HG03045 (cell line): ENCODE data around the gene COMP.

ENCODE experiments used
- ATAC-seq: cut with Tn5 transposase; IDR thresholded peaks from one replicate; pipeline ENCODE4 v1.9.1; 2021; ENCODE audit warnings: mild to moderate bottlenecking, moderate library complexity; ENCODE audit not compliant: unreplicated experiment

COMP gene

DNA sequence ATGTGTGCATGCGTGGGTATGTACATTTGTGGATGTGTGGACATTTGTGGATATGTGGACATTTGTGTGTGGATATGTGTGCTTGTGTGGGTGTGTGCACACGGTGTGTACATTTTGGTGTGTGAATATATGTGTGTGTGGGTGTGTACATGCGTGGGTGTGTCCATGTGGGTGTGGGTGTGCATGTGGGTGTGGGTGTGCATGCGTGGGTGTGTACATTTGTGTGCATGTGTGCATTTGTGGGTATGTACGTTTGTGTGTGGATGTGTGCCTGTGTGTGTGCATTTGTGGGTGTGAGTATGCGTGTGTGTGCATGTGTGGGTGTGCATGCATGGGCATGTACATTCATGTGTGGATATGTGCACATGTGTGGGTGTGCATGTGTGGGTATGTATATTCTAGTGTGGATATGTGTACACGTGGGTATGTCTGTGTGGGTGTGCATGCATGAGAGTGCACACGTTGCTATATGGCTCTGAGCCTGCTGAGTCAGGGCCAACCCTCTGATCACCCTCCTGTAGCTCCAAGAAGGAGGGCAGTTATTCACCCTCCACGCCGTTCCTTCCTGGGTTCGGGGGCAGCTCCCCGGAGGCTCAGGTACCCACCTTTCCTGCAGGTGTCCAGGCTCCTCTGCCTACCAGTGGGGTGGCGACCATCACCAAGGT is 20.3 kb downstream of the COMP start:
- no peak for ATAC-seq

GRCh38 chr19:18769989-18770528 is 21.0 kb downstream of the COMP start:
- ATAC-seq = no peak

DNA sequence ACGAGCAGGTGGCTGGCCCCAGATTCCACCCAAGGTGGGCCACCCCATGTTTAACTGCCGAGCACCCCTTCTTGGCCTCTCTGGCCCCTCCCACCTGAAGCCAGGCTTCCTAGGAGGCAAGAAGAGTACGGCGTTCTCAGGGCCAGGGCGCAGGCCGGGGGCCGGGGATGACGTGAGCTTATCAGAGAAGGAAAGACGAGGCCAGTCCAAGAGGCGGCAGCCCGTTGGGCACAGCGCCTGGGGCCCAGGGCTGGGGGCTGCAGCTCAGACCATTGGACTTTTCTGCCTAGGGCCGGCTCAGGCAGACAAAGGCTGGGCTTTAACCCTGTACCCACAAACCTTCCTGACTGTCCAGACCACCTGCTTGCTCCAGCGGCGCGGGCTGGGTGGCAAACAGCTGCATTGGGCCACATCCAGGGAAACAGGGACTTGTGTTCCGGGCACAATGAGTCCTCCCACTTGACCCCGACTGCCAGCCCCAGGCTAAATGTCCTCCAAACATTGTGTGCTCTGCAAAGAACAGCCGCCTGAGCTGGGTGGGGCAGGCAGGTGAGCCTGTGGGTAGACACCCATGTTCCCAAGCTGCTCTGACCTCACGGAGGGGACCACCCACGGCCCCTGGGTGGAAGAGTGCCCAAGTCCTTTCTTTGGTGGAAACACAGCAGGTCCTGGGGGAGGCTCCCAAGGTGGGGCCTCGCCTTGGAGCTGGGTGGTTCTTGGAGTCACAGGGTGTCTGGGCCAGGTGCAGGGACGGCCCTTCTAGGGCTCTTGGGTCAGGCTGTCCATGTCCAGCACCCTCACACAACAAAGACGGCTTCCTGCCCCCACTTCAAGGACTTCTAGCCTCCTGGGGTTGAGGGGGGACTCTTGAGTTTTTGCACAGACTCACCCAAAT is 21.9 kb downstream of the COMP start:
- no peak for ATAC-seq

DNA sequence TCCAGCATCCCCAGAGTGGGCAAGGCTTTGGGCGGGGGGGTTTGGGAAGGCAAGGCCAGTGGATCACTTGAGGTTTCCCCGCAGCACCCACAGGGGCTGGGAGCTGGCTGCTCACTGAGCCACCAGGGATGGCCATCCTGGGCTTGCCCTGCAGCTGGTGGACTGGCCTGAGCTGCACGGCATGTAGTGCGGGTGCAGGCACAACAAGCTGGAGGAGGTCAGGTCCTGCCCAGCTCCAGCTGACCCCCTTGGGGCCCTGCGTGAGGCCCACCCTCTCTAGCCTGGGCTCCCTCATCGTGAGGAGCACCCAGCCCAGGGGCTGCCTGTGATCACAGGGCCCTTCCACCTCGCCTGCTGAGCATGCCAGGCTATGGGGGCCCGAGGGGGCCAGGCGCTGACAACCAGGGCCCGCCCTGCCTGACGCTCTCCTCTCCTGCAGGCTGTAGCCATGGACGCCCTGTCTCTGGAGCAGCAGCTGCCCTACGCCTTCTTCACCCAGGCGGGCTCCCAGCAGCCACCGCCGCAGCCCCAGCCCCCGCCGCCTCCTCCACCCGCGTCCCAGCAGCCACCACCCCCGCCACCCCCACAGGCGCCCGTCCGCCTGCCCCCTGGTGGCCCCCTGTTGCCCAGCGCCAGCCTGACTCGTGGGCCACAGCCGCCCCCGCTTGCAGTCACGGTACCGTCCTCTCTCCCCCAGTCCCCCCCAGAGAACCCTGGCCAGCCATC is 22.9 kb downstream of the COMP start:
- ATAC-seq = no peak

DNA sequence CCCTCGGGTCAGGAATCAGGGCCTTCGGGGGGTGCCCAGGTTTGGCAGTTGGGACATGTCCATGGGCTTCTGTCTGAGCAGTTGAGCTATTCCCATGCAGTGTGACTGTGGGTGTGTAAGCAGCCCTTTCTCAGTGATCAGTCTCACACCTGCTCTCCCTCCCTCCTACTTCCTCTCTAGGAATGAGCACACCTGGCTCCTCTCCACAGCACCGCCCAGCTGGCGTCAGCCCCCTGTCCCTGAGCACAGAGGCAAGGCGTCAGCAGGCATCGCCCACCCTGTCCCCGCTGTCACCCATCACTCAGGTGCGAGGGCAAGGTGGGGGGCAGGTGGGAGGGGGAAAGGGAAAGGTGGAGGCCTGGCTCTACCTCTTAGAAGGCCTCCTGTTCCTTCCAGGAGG is 25.9 kb downstream of the COMP start:
- ATAC-seq = no peak

- ATAC-seq = no peak
Observed at GRCh38 chr19:18764591-18765051, 26.5 kb downstream of the COMP start.

DNA sequence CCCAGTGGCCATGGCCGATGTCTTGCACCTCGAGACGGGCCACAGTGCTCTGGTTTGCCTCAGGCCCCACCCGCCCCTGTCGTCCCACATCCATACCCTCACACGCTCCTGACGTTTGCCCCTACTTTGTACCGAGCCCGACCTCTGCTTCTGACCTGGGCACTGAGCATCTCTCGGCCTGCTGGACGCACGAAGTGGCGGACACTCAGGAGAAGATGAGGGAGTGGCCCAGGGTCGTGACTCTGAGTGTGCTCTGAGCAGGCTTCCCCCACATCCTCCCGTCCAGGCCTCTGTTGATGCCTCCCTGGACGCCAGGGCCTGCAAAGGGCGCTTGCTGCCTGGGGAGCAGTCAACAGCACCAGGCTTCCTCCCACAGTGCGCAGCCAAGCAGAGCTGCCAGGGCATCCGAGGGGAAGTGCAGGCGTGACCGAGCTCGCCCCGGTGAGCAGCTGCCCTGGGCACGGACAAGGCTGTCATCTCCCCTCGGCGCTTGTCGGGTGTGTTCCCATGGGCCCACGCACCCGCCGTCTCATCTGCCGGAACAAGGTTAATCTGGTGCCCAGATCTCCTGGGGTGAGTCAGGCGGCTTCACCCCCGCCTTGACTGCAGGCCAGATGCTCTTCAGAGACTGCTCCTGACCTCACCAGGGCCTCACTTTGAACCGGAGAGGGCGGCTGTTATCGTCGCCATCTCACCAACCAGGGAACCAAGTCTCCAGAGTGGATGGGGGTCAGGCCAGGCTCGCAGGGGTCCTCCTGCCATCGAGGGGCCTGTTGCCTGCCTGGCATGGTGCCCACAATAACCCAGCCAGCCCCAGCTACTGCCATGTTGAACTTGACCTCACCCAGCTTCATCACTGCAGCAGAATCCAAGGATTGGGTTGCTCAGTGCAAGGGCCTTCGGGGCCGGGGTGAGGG is 27.2 kb downstream of the COMP start:
- ATAC-seq = no peak

- ATAC-seq = no peak
Observed at GRCh38 chr19:18762125-18763023, 28.7 kb downstream of the COMP start.

- ATAC-seq = no peak
Observed at GRCh38 chr19:18761531-18762110, 29.5 kb downstream of the COMP start.

GRCh38 chr19:18760440-18761383 is 30.4 kb downstream of the COMP start:
- no peak for ATAC-seq

- ATAC-seq = no peak
Observed at GRCh38 chr19:18759995-18760426, 31.1 kb downstream of the COMP start.

- no peak for ATAC-seq
Observed at GRCh38 chr19:18759304-18759994, 31.7 kb downstream of the COMP start.

DNA sequence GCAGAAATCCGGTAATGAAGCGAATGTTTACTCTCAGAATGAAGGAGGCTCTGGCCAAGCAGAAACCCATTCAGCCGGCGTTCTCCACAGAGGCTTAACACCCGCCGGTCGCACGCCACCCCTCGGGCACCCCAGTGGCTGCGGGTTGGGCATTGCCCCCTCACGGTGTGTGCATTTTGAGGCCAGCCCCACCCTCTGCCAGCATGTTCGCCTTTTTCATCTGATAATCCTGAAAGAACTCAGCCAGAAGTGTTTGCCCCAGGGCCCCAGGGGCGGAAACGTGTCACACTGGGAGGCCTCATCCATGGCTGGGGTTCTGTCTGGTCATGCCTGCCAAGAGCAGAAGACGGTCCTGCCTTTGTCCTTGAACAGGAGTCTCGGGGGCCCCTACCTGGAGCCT is 34.2 kb downstream of the COMP start:
- no peak for ATAC-seq

GRCh38 chr19:18754501-18754900 is 36.6 kb downstream of the COMP start:
- no peak for ATAC-seq

DNA sequence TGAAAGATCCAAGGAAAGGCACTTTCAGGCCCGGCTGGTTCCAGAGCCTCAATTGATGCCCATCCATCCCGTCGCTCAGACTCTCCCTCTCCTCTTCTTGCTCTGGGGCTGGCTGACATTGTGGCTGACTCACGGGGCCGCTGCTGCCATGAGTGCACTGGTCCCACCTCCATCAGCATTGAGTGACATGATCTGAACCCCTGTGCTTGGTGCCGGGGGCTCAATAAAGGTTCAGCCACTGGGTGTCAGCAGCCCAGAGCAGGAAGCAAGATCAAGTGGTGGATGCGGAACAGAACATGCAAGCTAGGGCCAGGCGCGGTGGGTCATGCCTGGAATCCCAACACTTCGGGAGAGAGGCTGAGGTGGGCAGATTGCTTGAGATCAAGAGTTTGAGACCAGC is 39.5 kb downstream of the COMP start:
- no peak for ATAC-seq

- ATAC-seq = no peak
Observed at GRCh38 chr19:18750295-18750970, 40.7 kb downstream of the COMP start.
